GM23338 (cell line): ENCODE measurements around the gene TRIM44. TPM values are rescaled to one million over a fixed set of nuclear protein-coding genes. Genes with fewer than 3 reads are reported as not detected.

Experiments
- ATAC-seq: fragments of 200-7000 bp; cut with Tn5 transposase; 3 replicates; pipeline ENCODE4 v1.9.1; 2020
- DNase-seq: peaks from one replicate; pipeline ENCODE4 v3.0.0-alpha.2; 2015; ENCODE audit warnings: low spot score
- H2AFZ ChIP-seq: fragments of 200-600 bp; sonication (generic); 2 replicates; pipeline ENCODE4 v1.8.0; 2016; ENCODE audit warnings: antibody characterized with exemption, mild to moderate bottlenecking, moderate library complexity
- H3F3A ChIP-seq: fragments of 200-600 bp; sonication (generic); replicated peaks from 2 replicates; pipeline ENCODE4 v1.8.0; 2017; ENCODE audit warnings: antibody characterized with exemption, mixed run types, low read depth
- H3K27ac ChIP-seq: fragments of 200-600 bp; sonication (generic); 2 replicates; pipeline ENCODE4 v1.6.1; 2016; ENCODE audit warnings: low read depth
- H3K27me3 ChIP-seq: fragments of 200-600 bp; sonication (generic); 2 replicates; pipeline ENCODE4 v1.8.0; 2016; ENCODE audit warnings: mild to moderate bottlenecking, mixed run types, moderate library complexity; ENCODE audit not compliant: insufficient read depth
- H3K36me3 ChIP-seq: fragments of 200-600 bp; sonication (generic); 2 replicates; pipeline ENCODE4 v1.8.0; 2016; ENCODE audit warnings: mild to moderate bottlenecking; ENCODE audit not compliant: insufficient read depth
- H3K4me1 ChIP-seq: fragments of 200-600 bp; sonication (generic); 2 replicates; pipeline ENCODE4 v1.8.0; 2016; ENCODE audit warnings: mild to moderate bottlenecking, moderate library complexity; ENCODE audit not compliant: insufficient read depth
- H3K4me2 ChIP-seq: fragments of 200-600 bp; sonication (generic); 2 replicates; pipeline ENCODE4 v1.7.1; 2017; ENCODE audit warnings: mixed run types
- H3K4me3 ChIP-seq: fragments of 200-600 bp; sonication (generic); 2 replicates; pipeline ENCODE4 v1.6.1; 2016; ENCODE audit warnings: mixed run types
- H3K79me2 ChIP-seq: fragments of 200-600 bp; sonication (generic); replicated peaks from 2 replicates; pipeline ENCODE4 v1.8.0; 2017; ENCODE audit warnings: mild to moderate bottlenecking; ENCODE audit not compliant: insufficient read depth
- H3K9me2 ChIP-seq: fragments of 200-600 bp; sonication (generic); 2 replicates; pipeline ENCODE4 v1.8.0; 2017; ENCODE audit not compliant: insufficient read depth
- H4K20me1 ChIP-seq: fragments of 200-600 bp; sonication (generic); replicated peaks from 2 replicates; pipeline ENCODE4 v1.8.0; 2017; ENCODE audit warnings: mild to moderate bottlenecking; ENCODE audit not compliant: insufficient read depth
- H3K27ac Mint-ChIP-seq: 2 replicates; pipeline ENCODE4 v1.8.0; 2020; ENCODE audit warnings: inconsistent platforms, mild to moderate bottlenecking, moderate library complexity, mixed read lengths
- H3K27me3 Mint-ChIP-seq: 3 replicates; pipeline ENCODE4 v1.8.0; 2022; ENCODE audit warnings: low read depth, mild to moderate bottlenecking, moderate library complexity, mixed read lengths, inconsistent platforms; ENCODE audit not compliant: insufficient read depth, poor library complexity
- H3K36me3 Mint-ChIP-seq: 3 replicates; pipeline ENCODE4 v1.8.0; 2021; ENCODE audit warnings: low read depth, mild to moderate bottlenecking, inconsistent platforms, moderate library complexity, mixed read lengths
- H3K4me1 Mint-ChIP-seq: 3 replicates; pipeline ENCODE4 v1.8.0; 2020; ENCODE audit warnings: mild to moderate bottlenecking, inconsistent platforms, mixed read lengths
- H3K4me3 Mint-ChIP-seq: 3 replicates; pipeline ENCODE4 v1.8.0; 2021; ENCODE audit warnings: moderate library complexity, mild to moderate bottlenecking, inconsistent platforms, mixed read lengths
- H3K9me3 Mint-ChIP-seq: 3 replicates; pipeline ENCODE4 v1.8.0; 2020; ENCODE audit warnings: moderate library complexity, mild to moderate bottlenecking, inconsistent platforms, mixed read lengths
- CREB1 ChIP-seq: fragments of 250-450 bp; sonication (Bioruptor Pico); IDR thresholded peaks from 2 replicates; pipeline ENCODE4 v1.5.0; 2020; ENCODE audit warnings: low read depth, mild to moderate bottlenecking, moderate library complexity
- CTCF ChIP-seq, 2 experiments: fragments of 200-600 bp in 1 of 2; sonication (generic) in 1 of 2; conservative IDR thresholded peaks; 2 replicates each; pipeline versions ENCODE4 v1.5.1 to v1.6.1; 2016 to 2017; ENCODE audit warnings: antibody characterized with exemption in 2 of 2, low read depth in 2 of 2, mild to moderate bottlenecking in 2 of 2, moderate library complexity in 1 of 2
- ETS1 ChIP-seq: IDR thresholded peaks from 2 replicates; pipeline ENCODE4 v1.6.1; 2016; ENCODE audit warnings: antibody characterized with exemption
- EZH2 ChIP-seq: fragments of 200-600 bp; sonication (generic); IDR thresholded peaks from one replicate; pipeline ENCODE4 v1.8.0; 2017; ENCODE audit warnings: antibody characterized with exemption, mild to moderate bottlenecking, low read depth; ENCODE audit not compliant: unreplicated experiment
- EZH2phosphoT487 ChIP-seq: fragments of 200-600 bp; sonication (generic); IDR thresholded peaks from one replicate; pipeline ENCODE4 v1.8.1; 2018; ENCODE audit warnings: antibody characterized with exemption; ENCODE audit not compliant: unreplicated experiment
- JUNB ChIP-seq: IDR thresholded peaks from one replicate; pipeline ENCODE4 v1.6.1; 2016; ENCODE audit warnings: antibody characterized with exemption; ENCODE audit not compliant: unreplicated experiment
- NANOG ChIP-seq: IDR thresholded peaks from 2 replicates; pipeline ENCODE4 v1.6.1; 2016; ENCODE audit warnings: antibody characterized with exemption, borderline replicate concordance
- POLR2AphosphoS5 ChIP-seq: IDR thresholded peaks from 2 replicates; pipeline ENCODE4 v1.6.1; 2016; ENCODE audit warnings: antibody characterized with exemption, low read depth
- STAT1 ChIP-seq: IDR thresholded peaks from one replicate; pipeline ENCODE4 v1.6.1; 2016; ENCODE audit warnings: antibody characterized with exemption; ENCODE audit not compliant: unreplicated experiment
- ZNF114 ChIP-seq: fragments of 250-450 bp; sonication (Bioruptor Pico); IDR thresholded peaks from 2 replicates; pipeline ENCODE4 v1.5.0; 2020; ENCODE audit warnings: mild to moderate bottlenecking, moderate library complexity
- ZNF331 ChIP-seq: fragments of 250-450 bp; sonication (Bioruptor Pico); IDR thresholded peaks from 2 replicates; pipeline ENCODE4 v1.5.0; 2020; ENCODE audit warnings: low read depth, mild to moderate bottlenecking, moderate library complexity
- polyA plus RNA-seq: library from polyadenylated mRNA; unstranded; fragments of >200 nt; fragmentation: Nextera tagmentation; extraction: Ambion mirVana; gene quantifications from 2 replicates; pipeline ENCODE4 v1.2.1, GENCODE V29; 2016
- total RNA-seq: library from RNA; depleted of rRNA; stranded (reverse); fragments of >200 nt; shearing (Covaris generic); gene quantifications from 2 replicates; pipeline ENCODE4 v1.2.3, GENCODE V29; 2014
- TF ChIP-seq, protein P1 (sequence below): fragments of 250-450 bp; sonication (Bioruptor Pico); IDR thresholded peaks from 2 replicates; pipeline ENCODE4 v1.5.0; 2020; ENCODE audit warnings: mild to moderate bottlenecking, moderate library complexity
- TF ChIP-seq, protein P2 (sequence below): IDR thresholded peaks from one replicate; pipeline ENCODE4 v1.6.1; 2018; ENCODE audit warnings: antibody characterized with exemption; ENCODE audit not compliant: unreplicated experiment

TRIM44 gene
- total and polyA plus RNA-seq, 2 experiments from 2014 or later, result 10.3 to 10.4 TPM

DNA sequence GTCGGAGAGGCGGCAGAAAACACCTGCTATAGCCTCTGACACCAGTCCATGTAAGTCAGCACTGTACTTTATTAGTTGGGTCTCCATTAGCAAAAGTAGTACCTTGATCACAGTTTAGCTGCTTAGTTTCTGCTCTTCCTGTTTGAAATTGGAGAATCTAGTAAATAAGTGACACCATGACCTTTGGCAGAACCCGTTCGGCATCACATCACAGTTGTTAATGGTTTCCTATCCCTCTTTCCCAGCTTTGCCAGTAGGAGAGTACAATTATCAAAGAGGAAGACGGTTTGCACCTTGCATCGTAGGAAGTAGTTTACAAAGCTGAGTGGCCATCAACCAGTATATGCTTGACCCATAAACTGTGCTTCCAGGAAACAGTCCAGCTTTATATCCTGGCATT is 101.8 kb downstream of the TRIM44 start:
- Mint-ChIP-seq H3K27ac (no peak overlapping the region), H3K36me3 (no peaks in the 10 kb centered on the region), H3K4me3 (no peak overlapping the region), H3K27me3 (peaks cover 1% of the 10 kb centered on the region), H3K4me1 (peaks cover 7% of the 10 kb centered on the region; the same call in 1 of the 3 replicates), H3K9me3 (no peaks in the 10 kb centered on the region)
- Histone ChIP-seq H3K4me1 (peaks cover 7% of the 10 kb centered on the region), H3K4me3 (no peak overlapping the region), H4K20me1 (no peaks in the 10 kb centered on the region; the same call in 1 of the 2 replicates), H3F3A (no peaks in the 10 kb centered on the region), H3K36me3 (no peaks in the 10 kb centered on the region), H3K27ac (no peak overlapping the region), H3K79me2 (no peaks in the 10 kb centered on the region; the same call in 1 of the 2 replicates), H3K27me3 (no peaks in the 10 kb centered on the region), H3K9me2 (no peaks in the 10 kb centered on the region), H2AFZ (no peak overlapping the region), H3K4me2 (no peak overlapping the region)
- TF ChIP-seq, protein P1, sequence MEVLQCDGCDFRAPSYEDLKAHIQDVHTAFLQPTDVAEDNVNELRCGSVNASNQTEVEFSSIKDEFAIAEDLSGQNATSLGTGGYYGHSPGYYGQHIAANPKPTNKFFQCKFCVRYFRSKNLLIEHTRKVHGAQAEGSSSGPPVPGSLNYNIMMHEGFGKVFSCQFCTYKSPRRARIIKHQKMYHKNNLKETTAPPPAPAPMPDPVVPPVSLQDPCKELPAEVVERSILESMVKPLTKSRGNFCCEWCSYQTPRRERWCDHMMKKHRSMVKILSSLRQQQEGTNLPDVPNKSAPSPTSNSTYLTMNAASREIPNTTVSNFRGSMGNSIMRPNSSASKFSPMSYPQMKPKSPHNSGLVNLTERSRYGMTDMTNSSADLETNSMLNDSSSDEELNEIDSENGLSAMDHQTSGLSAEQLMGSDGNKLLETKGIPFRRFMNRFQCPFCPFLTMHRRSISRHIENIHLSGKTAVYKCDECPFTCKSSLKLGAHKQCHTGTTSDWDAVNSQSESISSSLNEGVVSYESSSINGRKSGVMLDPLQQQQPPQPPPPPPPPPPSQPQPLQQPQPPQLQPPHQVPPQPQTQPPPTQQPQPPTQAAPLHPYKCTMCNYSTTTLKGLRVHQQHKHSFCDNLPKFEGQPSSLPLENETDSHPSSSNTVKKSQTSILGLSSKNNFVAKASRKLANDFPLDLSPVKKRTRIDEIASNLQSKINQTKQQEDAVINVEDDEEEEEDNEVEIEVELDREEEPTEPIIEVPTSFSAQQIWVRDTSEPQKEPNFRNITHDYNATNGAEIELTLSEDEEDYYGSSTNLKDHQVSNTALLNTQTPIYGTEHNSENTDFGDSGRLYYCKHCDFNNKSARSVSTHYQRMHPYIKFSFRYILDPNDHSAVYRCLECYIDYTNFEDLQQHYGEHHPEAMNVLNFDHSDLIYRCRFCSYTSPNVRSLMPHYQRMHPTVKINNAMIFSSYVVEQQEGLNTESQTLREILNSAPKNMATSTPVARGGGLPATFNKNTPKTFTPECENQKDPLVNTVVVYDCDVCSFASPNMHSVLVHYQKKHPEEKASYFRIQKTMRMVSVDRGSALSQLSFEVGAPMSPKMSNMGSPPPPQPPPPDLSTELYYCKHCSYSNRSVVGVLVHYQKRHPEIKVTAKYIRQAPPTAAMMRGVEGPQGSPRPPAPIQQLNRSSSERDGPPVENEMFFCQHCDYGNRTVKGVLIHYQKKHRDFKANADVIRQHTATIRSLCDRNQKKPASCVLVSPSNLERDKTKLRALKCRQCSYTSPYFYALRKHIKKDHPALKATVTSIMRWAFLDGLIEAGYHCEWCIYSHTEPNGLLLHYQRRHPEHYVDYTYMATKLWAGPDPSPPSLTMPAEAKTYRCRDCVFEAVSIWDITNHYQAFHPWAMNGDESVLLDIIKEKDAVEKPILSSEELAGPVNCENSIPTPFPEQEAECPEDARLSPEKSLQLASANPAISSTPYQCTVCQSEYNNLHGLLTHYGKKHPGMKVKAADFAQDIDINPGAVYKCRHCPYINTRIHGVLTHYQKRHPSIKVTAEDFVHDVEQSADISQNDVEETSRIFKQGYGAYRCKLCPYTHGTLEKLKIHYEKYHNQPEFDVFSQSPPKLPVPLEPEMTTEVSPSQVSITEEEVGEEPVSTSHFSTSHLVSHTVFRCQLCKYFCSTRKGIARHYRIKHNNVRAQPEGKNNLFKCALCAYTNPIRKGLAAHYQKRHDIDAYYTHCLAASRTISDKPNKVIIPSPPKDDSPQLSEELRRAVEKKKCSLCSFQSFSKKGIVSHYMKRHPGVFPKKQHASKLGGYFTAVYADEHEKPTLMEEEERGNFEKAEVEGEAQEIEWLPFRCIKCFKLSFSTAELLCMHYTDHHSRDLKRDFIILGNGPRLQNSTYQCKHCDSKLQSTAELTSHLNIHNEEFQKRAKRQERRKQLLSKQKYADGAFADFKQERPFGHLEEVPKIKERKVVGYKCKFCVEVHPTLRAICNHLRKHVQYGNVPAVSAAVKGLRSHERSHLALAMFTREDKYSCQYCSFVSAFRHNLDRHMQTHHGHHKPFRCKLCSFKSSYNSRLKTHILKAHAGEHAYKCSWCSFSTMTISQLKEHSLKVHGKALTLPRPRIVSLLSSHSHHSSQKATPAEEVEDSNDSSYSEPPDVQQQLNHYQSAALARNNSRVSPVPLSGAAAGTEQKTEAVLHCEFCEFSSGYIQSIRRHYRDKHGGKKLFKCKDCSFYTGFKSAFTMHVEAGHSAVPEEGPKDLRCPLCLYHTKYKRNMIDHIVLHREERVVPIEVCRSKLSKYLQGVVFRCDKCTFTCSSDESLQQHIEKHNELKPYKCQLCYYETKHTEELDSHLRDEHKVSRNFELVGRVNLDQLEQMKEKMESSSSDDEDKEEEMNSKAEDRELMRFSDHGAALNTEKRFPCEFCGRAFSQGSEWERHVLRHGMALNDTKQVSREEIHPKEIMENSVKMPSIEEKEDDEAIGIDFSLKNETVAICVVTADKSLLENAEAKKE (CRISPR knock-in tag), result no peak
- TF ChIP-seq CTCF (conservative IDR thresholded peaks at IDR 0.05; ENCODE audit: low read depth in 2 of 2) (no peak), ZNF331 (CRISPR knock-in tag) (no peak), POLR2AphosphoS5 (no peak), EZH2 (no peak), STAT1 (no peak), CREB1 (CRISPR knock-in tag) (no peak), ETS1 (no peak), JUNB (no peak), NANOG (no peak), EZH2phosphoT487 (no peak), ZNF114 (no peak)
- TF ChIP-seq, protein P2, sequence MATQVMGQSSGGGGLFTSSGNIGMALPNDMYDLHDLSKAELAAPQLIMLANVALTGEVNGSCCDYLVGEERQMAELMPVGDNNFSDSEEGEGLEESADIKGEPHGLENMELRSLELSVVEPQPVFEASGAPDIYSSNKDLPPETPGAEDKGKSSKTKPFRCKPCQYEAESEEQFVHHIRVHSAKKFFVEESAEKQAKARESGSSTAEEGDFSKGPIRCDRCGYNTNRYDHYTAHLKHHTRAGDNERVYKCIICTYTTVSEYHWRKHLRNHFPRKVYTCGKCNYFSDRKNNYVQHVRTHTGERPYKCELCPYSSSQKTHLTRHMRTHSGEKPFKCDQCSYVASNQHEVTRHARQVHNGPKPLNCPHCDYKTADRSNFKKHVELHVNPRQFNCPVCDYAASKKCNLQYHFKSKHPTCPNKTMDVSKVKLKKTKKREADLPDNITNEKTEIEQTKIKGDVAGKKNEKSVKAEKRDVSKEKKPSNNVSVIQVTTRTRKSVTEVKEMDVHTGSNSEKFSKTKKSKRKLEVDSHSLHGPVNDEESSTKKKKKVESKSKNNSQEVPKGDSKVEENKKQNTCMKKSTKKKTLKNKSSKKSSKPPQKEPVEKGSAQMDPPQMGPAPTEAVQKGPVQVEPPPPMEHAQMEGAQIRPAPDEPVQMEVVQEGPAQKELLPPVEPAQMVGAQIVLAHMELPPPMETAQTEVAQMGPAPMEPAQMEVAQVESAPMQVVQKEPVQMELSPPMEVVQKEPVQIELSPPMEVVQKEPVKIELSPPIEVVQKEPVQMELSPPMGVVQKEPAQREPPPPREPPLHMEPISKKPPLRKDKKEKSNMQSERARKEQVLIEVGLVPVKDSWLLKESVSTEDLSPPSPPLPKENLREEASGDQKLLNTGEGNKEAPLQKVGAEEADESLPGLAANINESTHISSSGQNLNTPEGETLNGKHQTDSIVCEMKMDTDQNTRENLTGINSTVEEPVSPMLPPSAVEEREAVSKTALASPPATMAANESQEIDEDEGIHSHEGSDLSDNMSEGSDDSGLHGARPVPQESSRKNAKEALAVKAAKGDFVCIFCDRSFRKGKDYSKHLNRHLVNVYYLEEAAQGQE, result no peak
- ATAC-seq (no peak), DNase-seq (no peak)
